ENCODE measurements around the gene ZFYVE28.

ZFYVE28 gene

GRCh38 chr4:2407991-2408342 lies 10.5 kb downstream of the ZFYVE28 start:
- H3K4me3 ChIP-seq (ENCODE audit: insufficient read depth, low read length, poor library complexity, severe bottlenecking), result no peak overlapping the region
- H2AFZ ChIP-seq (ENCODE audit: low read depth, low read length, severe bottlenecking), result no peak overlapping the region
- H3K79me2 ChIP-seq (ENCODE audit: insufficient read depth, low read length), result no peaks in the 10 kb centered on the region
- H3K9me3 ChIP-seq (ENCODE audit: insufficient read depth, low read length), result no peaks in the 10 kb centered on the region
- H3K27me3 ChIP-seq (ENCODE audit: low read length), result no peaks in the 10 kb centered on the region
- no peak overlapping the region for H3K9ac ChIP-seq (ENCODE audit: low read length)
- no peaks in the 10 kb centered on the region for H3F3A ChIP-seq (ENCODE audit: insufficient read depth)
- H3K36me3 ChIP-seq (ENCODE audit: low read length), result no peaks in the 10 kb centered on the region
- TF ChIP-seq EZH2phosphoT487 (conservative IDR thresholded peaks at IDR 0.05; ENCODE audit: low read length) (no peak), CTCF (IDR thresholded peaks at IDR 0.05; ENCODE audit: insufficient read depth, low read length, poor library complexity, severe bottlenecking) (no peak)
- no peak overlapping the region for H3K4me2 ChIP-seq (ENCODE audit: low read depth, low read length, poor library complexity, severe bottlenecking)
- H3K27ac ChIP-seq (ENCODE audit: low read depth, low read length), result no peak overlapping the region
- H4K20me1 ChIP-seq (ENCODE audit: low read depth, low read length), result no peaks in the 10 kb centered on the region
- H3K9me2 ChIP-seq (replicated peaks; ENCODE audit: insufficient read depth, low read length), result no peaks in the 10 kb centered on the region

GRCh38 chr4:2406920-2407319 lies 11.5 kb downstream of the ZFYVE28 start:
- no peak overlapping the region for H3K4me2 ChIP-seq (ENCODE audit: low read depth, low read length, poor library complexity, severe bottlenecking)
- no peak overlapping the region for H3K4me3 ChIP-seq (ENCODE audit: insufficient read depth, low read length, poor library complexity, severe bottlenecking)
- H3K27me3 ChIP-seq (ENCODE audit: low read length), result no peaks in the 10 kb centered on the region
- no peaks in the 10 kb centered on the region for H3K79me2 ChIP-seq (ENCODE audit: insufficient read depth, low read length)
- TF ChIP-seq CTCF (IDR thresholded peaks at IDR 0.05; ENCODE audit: insufficient read depth, low read length, poor library complexity, severe bottlenecking), result no peak
- no peak for TF ChIP-seq EZH2phosphoT487 (conservative IDR thresholded peaks at IDR 0.05; ENCODE audit: low read length)
- H4K20me1 ChIP-seq (ENCODE audit: low read depth, low read length), result no peaks in the 10 kb centered on the region
- no peak overlapping the region for H3K9ac ChIP-seq (ENCODE audit: low read length)
- no peaks in the 10 kb centered on the region for H3K9me2 ChIP-seq (replicated peaks; ENCODE audit: insufficient read depth, low read length)
- no peaks in the 10 kb centered on the region for H3F3A ChIP-seq (ENCODE audit: insufficient read depth)
- no peaks in the 10 kb centered on the region for H3K9me3 ChIP-seq (ENCODE audit: insufficient read depth, low read length)
- H2AFZ ChIP-seq (ENCODE audit: low read depth, low read length, severe bottlenecking), result no peak overlapping the region
- no peaks in the 10 kb centered on the region for H3K36me3 ChIP-seq (ENCODE audit: low read length)
- H3K27ac ChIP-seq (ENCODE audit: low read depth, low read length), result no peak overlapping the region

- Histone ChIP-seq H3K79me2 (ENCODE audit: insufficient read depth, low read length) (no peaks in the 10 kb centered on the region), H3K27ac (ENCODE audit: low read depth, low read length) (no peak overlapping the region), H3F3A (ENCODE audit: insufficient read depth) (no peaks in the 10 kb centered on the region), H3K9me2 (replicated peaks; ENCODE audit: insufficient read depth, low read length) (no peaks in the 10 kb centered on the region), H2AFZ (ENCODE audit: low read depth, low read length, severe bottlenecking) (no peak overlapping the region), H3K4me2 (ENCODE audit: low read depth, low read length, poor library complexity, severe bottlenecking) (no peak overlapping the region), H3K36me3 (ENCODE audit: low read length) (no peaks in the 10 kb centered on the region), H3K4me3 (ENCODE audit: insufficient read depth, low read length, poor library complexity, severe bottlenecking) (no peak overlapping the region), H3K9ac (ENCODE audit: low read length) (no peak overlapping the region), H3K27me3 (ENCODE audit: low read length) (no peaks in the 10 kb centered on the region), H4K20me1 (ENCODE audit: low read depth, low read length) (no peaks in the 10 kb centered on the region), H3K9me3 (ENCODE audit: insufficient read depth, low read length) (no peaks in the 10 kb centered on the region)
- no peak for TF ChIP-seq EZH2phosphoT487 (conservative IDR thresholded peaks at IDR 0.05; ENCODE audit: low read length)
- TF ChIP-seq CTCF (IDR thresholded peaks at IDR 0.05; ENCODE audit: insufficient read depth, low read length, poor library complexity, severe bottlenecking), result no peak
Measured at GRCh38 chr4:2406406-2406805, 12.0 kb downstream of the ZFYVE28 start.

- H3K9ac ChIP-seq (ENCODE audit: low read length), result no peak overlapping the region
- H2AFZ ChIP-seq (ENCODE audit: low read depth, low read length, severe bottlenecking), result no peak overlapping the region
- H3K27ac ChIP-seq (ENCODE audit: low read depth, low read length), result no peak overlapping the region
- H3K36me3 ChIP-seq (ENCODE audit: low read length), result no peaks in the 10 kb centered on the region
- no peak for TF ChIP-seq EZH2phosphoT487 (conservative IDR thresholded peaks at IDR 0.05; ENCODE audit: low read length)
- TF ChIP-seq CTCF (IDR thresholded peaks at IDR 0.05; ENCODE audit: insufficient read depth, low read length, poor library complexity, severe bottlenecking), result no peak
- no peaks in the 10 kb centered on the region for H4K20me1 ChIP-seq (ENCODE audit: low read depth, low read length)
- no peaks in the 10 kb centered on the region for H3K27me3 ChIP-seq (ENCODE audit: low read length)
- H3K9me2 ChIP-seq (replicated peaks; ENCODE audit: insufficient read depth, low read length), result no peaks in the 10 kb centered on the region
- H3K4me2 ChIP-seq (ENCODE audit: low read depth, low read length, poor library complexity, severe bottlenecking), result no peak overlapping the region
- H3F3A ChIP-seq (ENCODE audit: insufficient read depth), result no peaks in the 10 kb centered on the region
- H3K9me3 ChIP-seq (ENCODE audit: insufficient read depth, low read length), result no peaks in the 10 kb centered on the region
- no peaks in the 10 kb centered on the region for H3K79me2 ChIP-seq (ENCODE audit: insufficient read depth, low read length)
- H3K4me3 ChIP-seq (ENCODE audit: insufficient read depth, low read length, poor library complexity, severe bottlenecking), result no peak overlapping the region
Measured at GRCh38 chr4:2402941-2403340, 15.5 kb downstream of the ZFYVE28 start.

Data from SU-DHL-6 (cell line).